ENCODE data around the gene OR2A12. TPM values are rescaled to one million over a fixed set of nuclear protein-coding genes. Genes with fewer than 3 reads are reported as not detected.
A peak's percentile ranks its signal among the peaks of the same experiment; 100 is the strongest.

The OR2A12 gene
- total RNA-seq, 6 experiments from 2014 or later: not detected

DNA sequence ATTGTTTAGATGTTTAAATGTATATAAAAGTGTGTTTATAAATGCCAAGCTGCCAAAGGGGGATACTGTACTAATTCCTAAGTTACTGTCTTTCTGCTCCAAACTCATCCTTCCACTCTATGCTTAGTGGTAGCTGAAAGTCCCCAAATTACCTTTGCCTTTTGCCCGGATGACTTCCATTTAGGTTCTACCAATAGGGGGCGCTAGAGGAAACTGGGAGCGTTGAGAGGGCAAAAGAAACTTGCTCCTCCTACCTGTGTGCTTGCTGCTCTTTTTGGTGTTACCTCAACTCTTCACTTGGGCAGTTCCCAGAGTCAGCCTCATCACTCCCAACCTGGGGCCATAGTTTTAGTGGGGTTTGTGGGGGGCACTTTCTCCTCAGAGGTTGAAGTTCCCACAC, 22.4 kb upstream of the OR2A12 start:
- Histone ChIP-seq H3K4me1 (no peaks in the 10 kb centered on the region), H3K27ac (no peak overlapping the region), H3K9me3 (no peaks in the 10 kb centered on the region), H3K4me3 (no peak overlapping the region), H3K27me3 (peaks cover 0 to 4% of the 10 kb centered on the region in 2 donors), H3K36me3 (no peaks in the 10 kb centered on the region)
- no peak for ATAC-seq
- DNase-seq: no peak
- no peak for TF ChIP-seq POLR2A (IDR thresholded peaks at IDR 0.05)
- TF ChIP-seq, protein P1, sequence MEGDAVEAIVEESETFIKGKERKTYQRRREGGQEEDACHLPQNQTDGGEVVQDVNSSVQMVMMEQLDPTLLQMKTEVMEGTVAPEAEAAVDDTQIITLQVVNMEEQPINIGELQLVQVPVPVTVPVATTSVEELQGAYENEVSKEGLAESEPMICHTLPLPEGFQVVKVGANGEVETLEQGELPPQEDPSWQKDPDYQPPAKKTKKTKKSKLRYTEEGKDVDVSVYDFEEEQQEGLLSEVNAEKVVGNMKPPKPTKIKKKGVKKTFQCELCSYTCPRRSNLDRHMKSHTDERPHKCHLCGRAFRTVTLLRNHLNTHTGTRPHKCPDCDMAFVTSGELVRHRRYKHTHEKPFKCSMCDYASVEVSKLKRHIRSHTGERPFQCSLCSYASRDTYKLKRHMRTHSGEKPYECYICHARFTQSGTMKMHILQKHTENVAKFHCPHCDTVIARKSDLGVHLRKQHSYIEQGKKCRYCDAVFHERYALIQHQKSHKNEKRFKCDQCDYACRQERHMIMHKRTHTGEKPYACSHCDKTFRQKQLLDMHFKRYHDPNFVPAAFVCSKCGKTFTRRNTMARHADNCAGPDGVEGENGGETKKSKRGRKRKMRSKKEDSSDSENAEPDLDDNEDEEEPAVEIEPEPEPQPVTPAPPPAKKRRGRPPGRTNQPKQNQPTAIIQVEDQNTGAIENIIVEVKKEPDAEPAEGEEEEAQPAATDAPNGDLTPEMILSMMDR (IDR thresholded peaks at IDR 0.05): peak in 1 of 4 donors; percentile 41
- intact Hi-C loops (cut with DNase I): no loop called here
- WGBS (ENCODE audit: insufficient coverage, low coverage, low lambda C conversion rate, missing lambda C conversion rate): 37% methylated on average over 3 of the region's 3 CpGs

DNA sequence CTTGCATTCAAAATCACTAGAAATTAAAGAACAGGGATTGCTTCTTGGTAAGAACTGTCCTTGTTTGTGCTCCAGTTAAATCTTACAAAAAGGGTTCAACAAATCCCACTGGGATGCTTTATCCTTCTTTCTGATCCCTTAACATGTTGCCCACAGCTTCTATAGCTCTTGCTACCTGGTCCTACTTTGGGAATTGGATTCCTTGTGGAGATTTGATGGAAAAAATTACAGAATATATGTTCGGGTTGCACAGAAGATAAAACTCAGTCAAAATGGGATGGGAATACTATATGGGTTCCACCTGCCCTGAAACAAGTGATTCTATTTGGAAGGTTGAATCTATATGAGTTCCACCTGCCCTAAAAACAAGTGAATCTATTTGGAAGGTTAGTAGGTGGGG, 16.6 kb upstream of the OR2A12 start, which contains the start of gene OR2A25:
Gene OR2A25 (plus strand): TSS at position 301 of the 400 bp plus-strand sequence. CDS start 4,409 bp downstream, outside the sequence.
- no peak for ATAC-seq
- Histone ChIP-seq H3K27ac (no peak within 1 kb of the TSS), H3K27me3 (peaks cover 0 to 4% of the 10 kb centered on the region in 2 donors), H3K4me3 (no peak within 1 kb of the TSS), H3K36me3 (no peaks in the 10 kb centered on the region), H3K9me3 (no peaks in the 10 kb centered on the region), H3K4me1 (no peaks in the 10 kb centered on the region)
- TF ChIP-seq POLR2A (IDR thresholded peaks at IDR 0.05): no peak
- TF ChIP-seq, protein P1 (IDR thresholded peaks at IDR 0.05): no peak
- DNase-seq: no peak
- intact Hi-C loops (cut with DNase I): no loop called here
- 43% methylated on average over 1 of the region's 1 CpG for WGBS (ENCODE audit: insufficient coverage, low coverage, low lambda C conversion rate, missing lambda C conversion rate)

DNA sequence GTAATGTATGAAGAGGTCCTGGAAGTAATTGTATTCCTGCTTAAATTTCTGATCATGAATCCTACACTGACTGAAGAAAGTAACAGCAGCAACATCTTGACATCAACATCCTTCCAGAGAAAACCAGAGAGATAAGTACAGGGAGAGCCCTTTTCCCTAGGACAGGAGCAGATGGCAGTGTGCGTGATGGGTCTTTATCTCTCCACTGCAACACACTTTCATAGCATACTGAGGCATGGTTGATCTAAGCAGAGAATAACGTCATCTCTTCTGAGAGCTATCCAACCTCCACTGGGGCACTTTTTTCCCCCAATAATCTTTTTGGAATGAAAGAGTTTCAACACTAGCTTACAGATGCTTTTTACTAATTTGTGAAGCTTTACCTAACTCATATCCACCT, 16.1 kb upstream of the OR2A12 start:
- H3K27me3 ChIP-seq: peaks cover 0 to 4% of the 10 kb centered on the region in 2 donors

DNA sequence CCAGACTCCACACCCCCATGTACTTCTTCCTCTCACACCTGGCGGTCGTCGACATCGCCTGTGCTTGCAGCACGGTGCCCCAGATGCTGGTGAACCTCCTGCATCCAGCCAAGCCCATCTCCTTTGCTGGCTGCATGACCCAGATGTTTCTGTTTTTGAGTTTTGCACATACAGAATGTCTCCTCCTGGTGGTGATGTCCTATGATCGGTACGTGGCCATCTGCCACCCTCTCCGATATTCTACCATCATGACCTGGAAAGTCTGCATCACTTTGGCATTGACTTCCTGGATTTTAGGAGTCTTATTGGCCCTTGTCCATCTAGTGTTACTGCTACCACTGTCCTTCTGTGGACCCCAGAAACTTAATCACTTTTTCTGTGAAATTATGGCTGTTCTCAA, 11.7 kb upstream of the OR2A12 start:
- Histone ChIP-seq H3K9me3 (no peaks in the 10 kb centered on the region), H3K27ac (no peak overlapping the region), H3K4me3 (no peak overlapping the region), H3K27me3 (no peaks in the 10 kb centered on the region), H3K36me3 (no peaks in the 10 kb centered on the region), H3K4me1 (no peaks in the 10 kb centered on the region)
- intact Hi-C loops (cut with DNase I): no loop called here
- 92% methylated on average over 8 of the region's 8 CpGs for WGBS (ENCODE audit: insufficient coverage, low coverage, low lambda C conversion rate, missing lambda C conversion rate)
- ATAC-seq (no peak), DNase-seq (no peak)
- TF ChIP-seq, protein P1 (IDR thresholded peaks at IDR 0.05): no peak
- TF ChIP-seq POLR2A (IDR thresholded peaks at IDR 0.05): no peak

More for the DNA sequence above, 16.1 kb upstream of the OR2A12 start:
- DNase-seq (no peak), ATAC-seq (no peak)
- no peaks in the 10 kb centered on the region for H3K36me3 ChIP-seq
- H3K27ac ChIP-seq: no peak overlapping the region
- no peak overlapping the region for H3K4me3 ChIP-seq
- 33% methylated on average over 2 of the region's 2 CpGs for WGBS (ENCODE audit: insufficient coverage, low coverage, low lambda C conversion rate, missing lambda C conversion rate)
- H3K9me3 ChIP-seq: no peaks in the 10 kb centered on the region
- TF ChIP-seq, protein P1 (IDR thresholded peaks at IDR 0.05): no peak
- TF ChIP-seq POLR2A (IDR thresholded peaks at IDR 0.05): no peak
- intact Hi-C loops (cut with DNase I): no loop called here
- H3K4me1 ChIP-seq: no peaks in the 10 kb centered on the region

DNA sequence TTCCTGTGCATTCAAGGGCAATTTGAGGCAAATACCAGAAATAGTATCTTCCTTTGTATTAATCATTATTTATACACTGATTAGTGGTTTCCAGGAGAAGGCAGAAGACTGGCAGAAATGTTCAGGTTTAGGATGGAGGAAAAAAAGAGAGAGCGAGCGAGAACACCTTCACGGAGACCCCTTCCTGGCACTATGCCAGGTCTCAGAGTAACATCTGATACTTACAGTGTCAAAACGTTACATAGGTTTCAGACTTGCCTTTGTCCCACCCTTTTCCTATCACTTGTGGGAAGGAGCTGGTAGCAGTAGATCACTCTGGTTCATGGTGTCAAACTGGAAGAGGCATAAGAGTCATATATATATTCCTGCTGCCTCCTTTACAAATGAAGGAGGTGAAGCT, 652 bp downstream of the OR2A12 start:
- ATAC-seq (no peak), DNase-seq (no peak)
- TF ChIP-seq, protein P1 (IDR thresholded peaks at IDR 0.05): no peak
- intact Hi-C loops (cut with DNase I): no loop called here
- no peaks in the 10 kb centered on the region for H3K9me3 ChIP-seq
- no peaks in the 10 kb centered on the region for H3K27me3 ChIP-seq
- no peak overlapping the region for H3K27ac ChIP-seq
- 60% methylated on average over 4 of the region's 4 CpGs for WGBS (ENCODE audit: insufficient coverage, low coverage, low lambda C conversion rate, missing lambda C conversion rate)
- no peaks in the 10 kb centered on the region for H3K36me3 ChIP-seq
- H3K4me3 ChIP-seq: no peak overlapping the region
- no peaks in the 10 kb centered on the region for H3K4me1 ChIP-seq
